K562 (cell line): ENCODE measurements around the gene SERPIND1. TPM values are rescaled to one million over a fixed set of nuclear protein-coding genes. Genes with fewer than 3 reads are reported as not detected.

Source experiments
- ASH1L ChIP-seq: fragments of 450-650 bp; IDR thresholded peaks from 2 replicates; pipeline ENCODE4 v1.6.1; 2018; ENCODE audit warnings: borderline replicate concordance, mild to moderate bottlenecking, low read depth; ENCODE audit not compliant: partially characterized antibody
- CBX5 ChIP-seq: IDR thresholded peaks from 2 replicates; pipeline ENCODE4 v1.6.1; 2014; ENCODE audit warnings: low read depth, borderline replicate concordance
- E2F4 ChIP-seq: sonication (generic); formaldehyde crosslinking; IDR thresholded peaks from 2 replicates; pipeline ENCODE4 v1.8.0; 2022; ENCODE audit warnings: mild to moderate bottlenecking, low read depth, missing genetic modification reagents
- ELK1 ChIP-seq: sonication (generic); formaldehyde crosslinking; IDR thresholded peaks from 2 replicates; pipeline ENCODE4 v1.8.1; 2022; ENCODE audit warnings: missing genetic modification reagents
- GTF2A2 ChIP-seq: IDR thresholded peaks from 2 replicates; pipeline ENCODE4 v1.6.1; 2016; ENCODE audit warnings: mild to moderate bottlenecking, missing genetic modification characterization, missing compliant biosample characterization
- JUND ChIP-seq, 2 experiments: IDR thresholded peaks; 2 replicates in 1 of 2; 3 replicates in 1 of 2; pipeline ENCODE4 v1.6.1; 2011; ENCODE audit warnings: borderline replicate concordance in 2 of 2, low read depth in 2 of 2, low read length in 2 of 2, improper control_type of control experiment in 1 of 2, missing biosample characterization in 1 of 2, missing genetic modification characterization in 1 of 2, missing genetic modification reagents in 1 of 2
- PML ChIP-seq: IDR thresholded peaks from 2 replicates; pipeline ENCODE4 v1.6.1; 2012; ENCODE audit warnings: low read length, inconsistent platforms
- RAD51 ChIP-seq: fragments of 450-650 bp; IDR thresholded peaks from 2 replicates; pipeline ENCODE4 v1.7.1; 2016; ENCODE audit warnings: low read depth, mild to moderate bottlenecking, borderline replicate concordance
- RB1 ChIP-seq: fragments of 450-650 bp; IDR thresholded peaks from 2 replicates; pipeline ENCODE4 v1.6.1; 2017; ENCODE audit warnings: low read depth, mild to moderate bottlenecking
- RNF2 ChIP-seq: sonication (generic); IDR thresholded peaks from 2 replicates; pipeline ENCODE4 v1.6.1; 2016
- USF2 ChIP-seq: sonication (generic); formaldehyde crosslinking; IDR thresholded peaks from 2 replicates; pipeline ENCODE4 v1.5.0; 2020; ENCODE audit warnings: missing genetic modification reagents
- ZBED1 ChIP-seq: IDR thresholded peaks from 2 replicates; pipeline ENCODE4 v1.6.1; 2014
- ZBTB1 ChIP-seq: sonication (generic); formaldehyde crosslinking; IDR thresholded peaks from 2 replicates; pipeline ENCODE4 v1.8.1; 2023; ENCODE audit warnings: missing genetic modification reagents, low read depth, mild to moderate bottlenecking, borderline replicate concordance
- ZNF717 ChIP-seq: fragments of 250-450 bp; sonication (Bioruptor Pico); IDR thresholded peaks from 2 replicates; pipeline ENCODE4 v1.5.0; 2021
- polyA plus RNA-seq, 8 experiments: library from polyadenylated mRNA; depleted of rRNA in 4 of 8; stranded (reverse) in 5 of 8; unstranded in 3 of 8; fragments of >200 nt; fragmentation: Nextera tagmentation in 2 of 8; fragmentation: Illumina TruSeq in 1 of 8; extraction: Ambion mirVana in 2 of 8; extraction: Trizol in 1 of 8; gene quantifications; 2 replicates each; pipeline versions ENCODE4 v1.2.1 to v1.2.3, GENCODE V29; 2011 to 2014; ENCODE audit warnings: inconsistent platforms in 1 of 8, missing spikeins in 1 of 8
- total RNA-seq, 7 experiments: library from RNA; depleted of rRNA in 6 of 7; stranded (reverse); fragments of >200 nt in 6 of 7; fragmentation: Illumina TruSeq in 2 of 7; extraction: Trizol in 2 of 7; gene quantifications; 2 replicates each; pipeline versions ENCODE4 v1.2.1 to v1.2.3, GENCODE V29; 2011 to 2021; ENCODE audit warnings: low replicate concordance in 1 of 7
- TF ChIP-seq, protein P1 (sequence below): fragments of 250-450 bp; sonication (Bioruptor Pico); IDR thresholded peaks from 2 replicates; pipeline ENCODE4 v1.4.0; 2020; ENCODE audit warnings: borderline replicate concordance
- TF ChIP-seq, protein P2 (sequence below), 2 experiments: fragments of 450-650 bp; IDR thresholded peaks; 2 replicates each; pipeline ENCODE4 v1.6.1; 2018; ENCODE audit warnings: mild to moderate bottlenecking in 2 of 2, low read depth in 1 of 2; ENCODE audit not compliant: partially characterized antibody in 2 of 2
- TF ChIP-seq, protein P3 (sequence below): sonication (generic); formaldehyde crosslinking; IDR thresholded peaks from 2 replicates; pipeline ENCODE4 v1.9.0; 2022; ENCODE audit warnings: mild to moderate bottlenecking, missing genetic modification reagents

Gene SERPIND1
- total and polyA plus RNA-seq, 9 of the 15 experiments (the other 6 are each of a cell fraction or from before 2014, with no cell fraction given), result 0.04 to 0.11 (median 0.09) TPM; not detected in 6

DNA sequence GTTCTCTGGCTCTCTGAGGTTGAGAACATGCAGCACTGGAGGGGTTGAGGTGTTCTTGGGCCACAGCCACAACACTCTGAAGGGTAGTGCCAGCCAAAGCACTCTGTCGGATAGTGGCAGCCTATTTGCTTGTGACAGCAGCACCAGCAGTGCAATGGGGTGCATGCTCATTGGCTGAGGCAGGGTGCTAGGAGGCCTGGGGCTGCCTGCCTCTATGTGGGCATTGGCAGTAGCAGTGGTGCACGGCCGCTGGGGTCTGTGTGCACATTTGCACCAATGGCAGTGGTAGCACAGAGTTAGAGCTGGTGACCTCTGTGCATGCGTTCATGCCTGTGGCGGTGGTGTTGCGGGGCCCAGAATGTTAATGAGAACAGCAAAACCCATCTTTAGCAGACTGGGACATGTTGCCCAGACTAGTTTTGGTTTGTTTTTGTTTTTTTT lies 59.3 kb downstream of the SERPIND1 start (continued):
- TF ChIP-seq ASH1L (no peak), CBX5 (no peak), RAD51 (no peak), ZNF717 (CRISPR knock-in tag) (no peak), E2F4 (CRISPR knock-in tag) (peak; percentile 77), PML (no peak), ELK1 (CRISPR knock-in tag) (0 out of 2 replicates have a peak, but pooled peaks have one; percentile 72), GTF2A2 (tag) (no peak), RB1 (no peak), RNF2 (no peak), JUND (IDR thresholded peaks at IDR 0.05; ENCODE audit: borderline replicate concordance, low read depth, low read length) (no peak), JUND (tag; IDR thresholded peaks at IDR 0.05; ENCODE audit: borderline replicate concordance, low read depth, low read length) (no peak), USF2 (0 out of 2 replicates have a peak, but pooled peaks have one; percentile 0), ZBTB1 (no peak), ZBED1 (no peak)
- TF ChIP-seq, protein P1, sequence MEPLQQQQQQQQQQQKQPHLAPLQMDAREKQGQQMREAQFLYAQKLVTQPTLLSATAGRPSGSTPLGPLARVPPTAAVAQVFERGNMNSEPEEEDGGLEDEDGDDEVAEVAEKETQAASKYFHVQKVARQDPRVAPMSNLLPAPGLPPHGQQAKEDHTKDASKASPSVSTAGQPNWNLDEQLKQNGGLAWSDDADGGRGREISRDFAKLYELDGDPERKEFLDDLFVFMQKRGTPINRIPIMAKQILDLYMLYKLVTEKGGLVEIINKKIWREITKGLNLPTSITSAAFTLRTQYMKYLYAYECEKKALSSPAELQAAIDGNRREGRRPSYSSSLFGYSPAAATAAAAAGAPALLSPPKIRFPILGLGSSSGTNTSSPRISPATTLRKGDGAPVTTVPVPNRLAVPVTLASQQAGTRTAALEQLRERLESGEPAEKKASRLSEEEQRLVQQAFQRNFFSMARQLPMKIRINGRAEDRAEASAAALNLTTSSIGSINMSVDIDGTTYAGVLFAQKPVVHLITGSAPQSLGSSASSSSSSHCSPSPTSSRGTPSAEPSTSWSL (CRISPR knock-in tag), result no peak
- TF ChIP-seq, protein P2, sequence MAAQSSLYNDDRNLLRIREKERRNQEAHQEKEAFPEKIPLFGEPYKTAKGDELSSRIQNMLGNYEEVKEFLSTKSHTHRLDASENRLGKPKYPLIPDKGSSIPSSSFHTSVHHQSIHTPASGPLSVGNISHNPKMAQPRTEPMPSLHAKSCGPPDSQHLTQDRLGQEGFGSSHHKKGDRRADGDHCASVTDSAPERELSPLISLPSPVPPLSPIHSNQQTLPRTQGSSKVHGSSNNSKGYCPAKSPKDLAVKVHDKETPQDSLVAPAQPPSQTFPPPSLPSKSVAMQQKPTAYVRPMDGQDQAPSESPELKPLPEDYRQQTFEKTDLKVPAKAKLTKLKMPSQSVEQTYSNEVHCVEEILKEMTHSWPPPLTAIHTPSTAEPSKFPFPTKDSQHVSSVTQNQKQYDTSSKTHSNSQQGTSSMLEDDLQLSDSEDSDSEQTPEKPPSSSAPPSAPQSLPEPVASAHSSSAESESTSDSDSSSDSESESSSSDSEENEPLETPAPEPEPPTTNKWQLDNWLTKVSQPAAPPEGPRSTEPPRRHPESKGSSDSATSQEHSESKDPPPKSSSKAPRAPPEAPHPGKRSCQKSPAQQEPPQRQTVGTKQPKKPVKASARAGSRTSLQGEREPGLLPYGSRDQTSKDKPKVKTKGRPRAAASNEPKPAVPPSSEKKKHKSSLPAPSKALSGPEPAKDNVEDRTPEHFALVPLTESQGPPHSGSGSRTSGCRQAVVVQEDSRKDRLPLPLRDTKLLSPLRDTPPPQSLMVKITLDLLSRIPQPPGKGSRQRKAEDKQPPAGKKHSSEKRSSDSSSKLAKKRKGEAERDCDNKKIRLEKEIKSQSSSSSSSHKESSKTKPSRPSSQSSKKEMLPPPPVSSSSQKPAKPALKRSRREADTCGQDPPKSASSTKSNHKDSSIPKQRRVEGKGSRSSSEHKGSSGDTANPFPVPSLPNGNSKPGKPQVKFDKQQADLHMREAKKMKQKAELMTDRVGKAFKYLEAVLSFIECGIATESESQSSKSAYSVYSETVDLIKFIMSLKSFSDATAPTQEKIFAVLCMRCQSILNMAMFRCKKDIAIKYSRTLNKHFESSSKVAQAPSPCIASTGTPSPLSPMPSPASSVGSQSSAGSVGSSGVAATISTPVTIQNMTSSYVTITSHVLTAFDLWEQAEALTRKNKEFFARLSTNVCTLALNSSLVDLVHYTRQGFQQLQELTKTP (IDR thresholded peaks at IDR 0.05; ENCODE audit: low read depth in 1 of 2, partially characterized antibody in 2 of 2), result no peak
- TF ChIP-seq, protein P3, sequence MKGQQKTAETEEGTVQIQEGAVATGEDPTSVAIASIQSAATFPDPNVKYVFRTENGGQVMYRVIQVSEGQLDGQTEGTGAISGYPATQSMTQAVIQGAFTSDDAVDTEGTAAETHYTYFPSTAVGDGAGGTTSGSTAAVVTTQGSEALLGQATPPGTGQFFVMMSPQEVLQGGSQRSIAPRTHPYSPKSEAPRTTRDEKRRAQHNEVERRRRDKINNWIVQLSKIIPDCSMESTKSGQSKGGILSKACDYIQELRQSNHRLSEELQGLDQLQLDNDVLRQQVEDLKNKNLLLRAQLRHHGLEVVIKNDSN, result peak; percentile 47; the same call in 1 of the 2 replicates
- TF ChIP-seq, all 486 proteins: peak for 23
